ENCODE data around the gene CLSTN2. TPM values are rescaled to one million over a fixed set of nuclear protein-coding genes. Genes with fewer than 3 reads are reported as not detected.

CLSTN2 gene
- total RNA-seq, 1 experiment from 2014 or later = 0.68 TPM

GRCh38 chr3:140022066-140022770, 87.2 kb downstream of the CLSTN2 start:
- TF ChIP-seq, protein P1, sequence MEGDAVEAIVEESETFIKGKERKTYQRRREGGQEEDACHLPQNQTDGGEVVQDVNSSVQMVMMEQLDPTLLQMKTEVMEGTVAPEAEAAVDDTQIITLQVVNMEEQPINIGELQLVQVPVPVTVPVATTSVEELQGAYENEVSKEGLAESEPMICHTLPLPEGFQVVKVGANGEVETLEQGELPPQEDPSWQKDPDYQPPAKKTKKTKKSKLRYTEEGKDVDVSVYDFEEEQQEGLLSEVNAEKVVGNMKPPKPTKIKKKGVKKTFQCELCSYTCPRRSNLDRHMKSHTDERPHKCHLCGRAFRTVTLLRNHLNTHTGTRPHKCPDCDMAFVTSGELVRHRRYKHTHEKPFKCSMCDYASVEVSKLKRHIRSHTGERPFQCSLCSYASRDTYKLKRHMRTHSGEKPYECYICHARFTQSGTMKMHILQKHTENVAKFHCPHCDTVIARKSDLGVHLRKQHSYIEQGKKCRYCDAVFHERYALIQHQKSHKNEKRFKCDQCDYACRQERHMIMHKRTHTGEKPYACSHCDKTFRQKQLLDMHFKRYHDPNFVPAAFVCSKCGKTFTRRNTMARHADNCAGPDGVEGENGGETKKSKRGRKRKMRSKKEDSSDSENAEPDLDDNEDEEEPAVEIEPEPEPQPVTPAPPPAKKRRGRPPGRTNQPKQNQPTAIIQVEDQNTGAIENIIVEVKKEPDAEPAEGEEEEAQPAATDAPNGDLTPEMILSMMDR (conservative IDR thresholded peaks at IDR 0.05) = no peak
- no peaks in the 10 kb centered on the region for H3K9me3 Mint-ChIP-seq
- Histone ChIP-seq H2AFZ (ENCODE audit: low read length) (no peak overlapping the region), H2BK20ac (ENCODE audit: low read depth, low read length, poor library complexity, severe bottlenecking) (no peak overlapping the region), H4K20me1 (ENCODE audit: control insufficient read depth, insufficient read depth, insufficient read length) (no peaks in the 10 kb centered on the region), H3K23me2 (ENCODE audit: insufficient read length, low read depth, low read length, poor library complexity, severe bottlenecking) (no peaks in the 10 kb centered on the region), H3K4ac (ENCODE audit: low read depth, low read length) (no peak overlapping the region), H3K79me2 (ENCODE audit: insufficient read depth, low read length) (no peaks in the 10 kb centered on the region), H3K4me2 (ENCODE audit: insufficient read depth, insufficient read length, low read length) (no peak overlapping the region), H4K91ac (ENCODE audit: insufficient read length, low read depth, low read length) (no peak overlapping the region), H4K5ac (ENCODE audit: insufficient read length, low read depth, low read length) (no peak overlapping the region), H2BK5ac (ENCODE audit: insufficient read length, low read length) (no peak overlapping the region), H2BK12ac (ENCODE audit: insufficient read length, low read depth, low read length) (no peak overlapping the region), H3K4me1 (ENCODE audit: insufficient read depth, low read length) (no peaks in the 10 kb centered on the region), H4K8ac (replicated peaks; ENCODE audit: insufficient read length, low read depth, low read length) (no peak overlapping the region), H3K14ac (ENCODE audit: insufficient read depth, low read length) (no peak overlapping the region), H2BK15ac (ENCODE audit: low read depth, low read length) (no peak overlapping the region), H3K23ac (ENCODE audit: insufficient read length, low read depth, low read length) (no peak overlapping the region), H3K79me1 (ENCODE audit: insufficient read depth, low read depth, low read length, poor library complexity, severe bottlenecking) (no peaks in the 10 kb centered on the region), H2BK120ac (ENCODE audit: low read depth, low read length, poor library complexity, severe bottlenecking) (no peak overlapping the region), H2AK5ac (ENCODE audit: insufficient read length, low read length) (no peak overlapping the region), H3K27ac (ENCODE audit: insufficient read length, low read depth, low read length) (no peak overlapping the region), H3K56ac (ENCODE audit: insufficient read length, low read depth, low read length) (no peak overlapping the region), H3K9me3 (ENCODE audit: control insufficient read depth, low read depth, low read length) (no peaks in the 10 kb centered on the region), H3K18ac (ENCODE audit: insufficient read length, low read depth, low read length) (no peak overlapping the region), H3T11ph (ENCODE audit: low read length) (no peak overlapping the region), H3K9ac (ENCODE audit: extremely low read depth, insufficient read length, low read length) (no peak overlapping the region), H3K27me3 (ENCODE audit: insufficient read depth, low read length) (no peaks in the 10 kb centered on the region)
- H3K27me3 Mint-ChIP-seq (ENCODE audit: low read depth) = peaks cover 4% of the 10 kb centered on the region
- no peak overlapping the region for H3K4me3 Mint-ChIP-seq
- no peaks in the 10 kb centered on the region for H3K36me3 Mint-ChIP-seq (ENCODE audit: insufficient read depth in 1 of 3, low read depth in 3 of 3)
- H3K4me1 Mint-ChIP-seq = peaks cover 2 to 6% of the 10 kb centered on the region in 2 experiments
- no CpG with 5 or more reads among the region's 5 CpGs for WGBS (ENCODE audit: extremely low coverage, insufficient read length, low lambda C conversion rate)
- H3K27ac Mint-ChIP-seq = peak overlapping the region in 1 of 3 experiments; percentile 77; a peak in 2 of 7 replicates
- DNase-seq = no peak

All from H9 (cell line).